ENCODE data around the gene PIP5KL1.

PIP5KL1 gene, protein sequence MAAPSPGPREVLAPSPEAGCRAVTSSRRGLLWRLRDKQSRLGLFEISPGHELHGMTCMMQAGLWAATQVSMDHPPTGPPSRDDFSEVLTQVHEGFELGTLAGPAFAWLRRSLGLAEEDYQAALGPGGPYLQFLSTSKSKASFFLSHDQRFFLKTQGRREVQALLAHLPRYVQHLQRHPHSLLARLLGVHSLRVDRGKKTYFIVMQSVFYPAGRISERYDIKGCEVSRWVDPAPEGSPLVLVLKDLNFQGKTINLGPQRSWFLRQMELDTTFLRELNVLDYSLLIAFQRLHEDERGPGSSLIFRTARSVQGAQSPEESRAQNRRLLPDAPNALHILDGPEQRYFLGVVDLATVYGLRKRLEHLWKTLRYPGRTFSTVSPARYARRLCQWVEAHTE

GRCh38 chr9:127930231-127931091 is at the start of gene PIP5KL1:
PIP5KL1 (minus strand) TSS chr9:127930777; CDS start chr9:127930752, 25 bp downstream.
- peak; percentile 78 for DNase-seq (ENCODE audit: low read depth)

GRCh38 chr9:127980060-127980705 is 49.6 kb upstream of the PIP5KL1 start:
- DNase-seq (ENCODE audit: low read depth) = no peak

DNA sequence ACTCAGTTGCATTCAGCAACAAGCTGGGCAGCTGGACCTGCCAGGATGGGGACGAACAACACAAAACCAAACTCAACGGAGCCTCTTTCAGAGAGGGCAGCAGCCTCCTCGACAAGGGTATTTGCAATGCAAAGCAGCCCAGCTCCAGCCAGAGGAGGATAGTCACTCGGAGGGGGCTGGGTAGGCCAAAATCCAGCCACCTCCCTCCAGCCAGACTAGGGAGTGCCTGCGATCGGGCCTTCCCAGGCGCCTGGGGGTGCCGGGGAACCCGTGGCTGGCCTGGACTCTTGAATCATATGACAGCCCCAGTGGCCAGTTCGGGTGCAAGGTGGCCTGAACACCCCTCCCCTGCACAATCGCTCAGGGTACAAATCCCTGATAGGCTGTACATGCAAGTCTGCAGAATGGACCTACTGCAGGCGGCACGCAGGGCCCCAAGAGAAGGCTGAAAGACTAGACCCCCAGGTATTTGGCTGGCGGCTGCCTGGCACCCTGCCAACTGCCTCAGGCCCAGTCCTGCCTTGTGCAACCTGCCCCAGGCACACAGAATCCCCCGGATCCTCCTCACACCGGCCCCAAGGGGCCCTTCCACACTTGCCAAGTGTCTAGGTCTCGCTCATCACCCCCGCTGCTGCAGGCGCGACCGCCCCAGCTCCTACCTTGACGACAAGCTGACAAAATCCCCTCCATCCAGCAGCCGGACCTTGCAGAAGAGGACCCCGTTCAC is 48.9 kb upstream of the PIP5KL1 start:
- DNase-seq (ENCODE audit: low read depth) = peak; percentile 60

DNA sequence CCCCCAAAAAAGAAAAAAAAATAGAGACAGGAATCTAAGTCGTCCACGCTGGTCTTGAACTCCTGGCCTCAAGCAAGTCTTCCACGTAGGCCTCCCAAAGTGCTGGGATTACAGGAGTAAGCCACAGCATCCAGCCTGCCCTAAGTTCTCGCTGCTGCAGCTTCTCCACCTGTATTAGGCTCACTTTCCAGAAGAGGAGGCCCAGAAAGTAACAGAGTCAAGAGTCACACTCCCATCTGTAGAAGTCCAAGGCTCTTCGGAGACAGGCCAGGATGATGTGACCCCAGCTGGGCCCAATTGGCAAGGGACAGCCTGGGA is 48.4 kb upstream of the PIP5KL1 start:
- no peak for DNase-seq (ENCODE audit: low read depth)

DNA sequence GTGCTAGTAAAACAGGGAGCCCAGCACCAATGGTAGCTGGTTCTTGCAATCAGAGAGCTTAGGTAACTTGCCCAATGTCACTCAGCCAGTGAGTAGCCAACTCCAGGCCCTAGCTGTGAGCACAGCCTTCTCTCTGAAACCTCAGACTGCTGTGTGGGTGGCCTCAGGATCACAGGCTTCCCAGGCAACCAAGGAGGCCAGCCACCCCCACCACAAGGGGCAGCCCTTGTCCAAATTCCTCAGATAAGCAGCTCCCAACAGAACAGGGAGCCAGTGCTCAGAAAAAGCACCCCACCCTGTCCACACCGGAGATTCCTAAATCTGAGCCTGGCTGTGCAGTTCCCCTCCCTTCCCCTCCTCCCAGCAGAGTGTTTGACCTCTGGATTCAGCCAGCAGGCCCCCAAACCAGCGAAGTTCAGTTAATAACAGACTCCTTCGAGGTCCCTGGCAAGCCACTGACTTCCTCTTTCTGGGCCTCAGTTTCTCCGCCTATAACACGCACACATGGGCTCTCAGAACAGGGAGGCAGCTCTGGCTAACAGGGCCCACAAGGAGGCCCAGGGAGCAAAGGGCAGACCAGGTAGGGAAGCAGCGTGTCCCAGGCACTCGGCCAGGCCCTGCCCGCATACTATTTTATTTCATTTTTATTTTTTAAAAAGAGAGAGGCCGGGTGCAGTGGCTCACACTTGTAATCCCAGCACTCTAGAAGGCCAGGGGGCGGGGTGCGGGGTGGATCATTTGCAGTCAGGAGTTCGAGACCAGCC is 47.5 kb upstream of the PIP5KL1 start:
- DNase-seq (ENCODE audit: low read depth) = peak; percentile 73

DNA sequence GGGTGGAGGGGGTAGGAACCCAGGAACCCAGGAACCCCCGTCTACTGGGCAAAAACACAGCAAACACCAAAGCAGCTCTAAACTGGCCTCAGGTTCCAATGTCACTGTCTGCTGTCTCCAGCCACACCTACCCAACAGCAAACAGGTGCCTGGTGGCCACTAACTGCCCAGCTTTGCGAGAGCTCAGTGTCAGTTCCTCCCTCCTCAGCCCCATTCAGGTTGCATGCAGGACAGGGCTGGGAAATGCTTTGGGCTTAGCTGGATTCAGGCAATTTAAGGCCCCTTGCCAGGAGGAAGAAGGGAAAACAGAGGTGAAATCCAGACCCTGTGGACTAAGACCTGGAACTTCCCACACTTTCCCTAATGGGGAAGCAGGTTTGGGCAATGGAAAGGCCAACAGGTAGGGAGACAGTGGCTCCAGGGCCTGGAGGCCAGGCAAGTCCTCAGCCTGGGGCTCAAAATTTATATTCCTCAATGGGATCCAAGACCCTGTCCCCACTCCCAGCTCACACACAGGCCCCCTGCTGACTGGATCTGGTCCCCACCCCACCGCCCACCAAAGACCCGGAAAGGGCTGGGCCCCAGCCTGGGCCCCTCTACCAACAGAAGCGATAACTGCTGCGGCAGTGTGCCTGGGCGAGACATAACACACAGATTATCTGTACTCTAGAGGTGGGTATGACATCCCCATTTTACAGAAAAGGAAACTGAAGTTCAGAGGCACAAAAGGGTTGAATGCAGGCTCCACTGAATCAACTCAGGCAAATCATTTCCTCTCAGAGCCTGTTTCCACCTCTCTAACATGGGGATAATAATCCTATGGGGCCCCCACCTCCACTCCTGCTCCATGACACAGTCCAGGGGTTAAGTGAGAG is 46.7 kb upstream of the PIP5KL1 start:
- no peak for DNase-seq (ENCODE audit: low read depth)

DNA sequence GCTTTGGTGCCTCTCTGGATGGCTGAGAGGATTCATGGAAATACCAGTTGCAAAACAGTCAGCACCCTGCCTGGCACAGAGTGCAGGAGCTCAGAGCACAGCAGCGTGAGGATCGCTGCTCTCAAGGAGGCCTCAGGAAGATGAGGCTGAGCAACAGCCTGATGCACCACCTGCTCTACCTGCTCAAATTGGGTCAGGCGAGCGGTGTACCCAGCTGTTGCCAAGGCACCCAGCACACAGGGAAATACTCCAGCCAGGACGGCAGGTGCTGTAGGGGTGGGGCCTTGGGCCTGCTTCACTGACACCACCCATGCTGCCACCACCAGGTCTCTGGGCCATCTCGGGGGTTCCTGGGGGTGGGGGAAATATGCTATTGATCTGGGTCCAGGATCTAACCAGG is 45.9 kb upstream of the PIP5KL1 start:
- DNase-seq (ENCODE audit: low read depth) = no peak

DNA sequence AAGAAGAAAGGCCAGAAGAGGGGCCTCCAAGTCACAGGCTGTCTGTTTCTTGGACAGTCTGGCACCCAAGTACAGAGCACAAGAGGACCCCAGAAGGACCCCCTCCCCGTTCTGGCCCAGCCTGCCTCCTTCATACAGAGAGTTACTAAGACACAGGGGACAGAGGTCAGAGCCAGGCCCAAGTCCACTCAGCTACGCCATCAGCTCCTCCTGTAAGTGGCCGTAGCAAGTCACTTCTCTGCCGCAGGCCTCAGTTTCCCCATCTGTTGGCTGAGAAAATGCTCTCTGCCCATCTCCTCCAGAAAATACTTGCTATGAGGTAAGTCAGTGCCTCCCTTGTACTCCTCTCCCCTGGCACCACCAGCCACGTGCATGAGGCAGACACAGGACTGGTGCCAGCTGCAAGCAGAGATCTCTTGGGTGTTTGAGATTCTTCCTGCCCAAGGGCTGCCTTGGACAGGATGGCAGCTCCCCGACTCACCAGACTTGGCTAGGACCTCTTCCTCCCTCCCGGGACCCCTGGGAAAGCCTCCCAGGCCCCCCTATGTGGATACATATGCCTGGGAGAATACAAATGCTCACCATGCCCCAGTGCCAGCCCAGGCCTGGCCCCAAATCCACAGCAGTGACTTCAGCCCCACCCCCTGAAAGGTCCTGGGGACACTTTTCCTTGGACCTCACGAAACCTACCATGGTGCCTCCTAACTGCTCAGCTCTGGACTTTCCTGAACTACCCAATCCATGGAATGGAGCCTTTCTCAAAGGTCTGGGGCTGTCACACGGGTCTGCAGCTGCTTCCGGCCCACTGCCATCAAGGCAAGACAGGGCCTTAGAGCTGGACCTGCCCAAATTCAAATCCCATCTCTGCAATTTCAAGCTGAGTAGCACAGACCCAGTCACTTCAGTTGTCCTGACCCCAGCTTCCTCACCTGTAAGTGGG is 45.1 kb upstream of the PIP5KL1 start:
- DNase-seq (ENCODE audit: low read depth) = peak; percentile 60

GRCh38 chr9:127974769-127975261 is 44.2 kb upstream of the PIP5KL1 start:
- DNase-seq (ENCODE audit: low read depth) = peak; percentile 63

DNA sequence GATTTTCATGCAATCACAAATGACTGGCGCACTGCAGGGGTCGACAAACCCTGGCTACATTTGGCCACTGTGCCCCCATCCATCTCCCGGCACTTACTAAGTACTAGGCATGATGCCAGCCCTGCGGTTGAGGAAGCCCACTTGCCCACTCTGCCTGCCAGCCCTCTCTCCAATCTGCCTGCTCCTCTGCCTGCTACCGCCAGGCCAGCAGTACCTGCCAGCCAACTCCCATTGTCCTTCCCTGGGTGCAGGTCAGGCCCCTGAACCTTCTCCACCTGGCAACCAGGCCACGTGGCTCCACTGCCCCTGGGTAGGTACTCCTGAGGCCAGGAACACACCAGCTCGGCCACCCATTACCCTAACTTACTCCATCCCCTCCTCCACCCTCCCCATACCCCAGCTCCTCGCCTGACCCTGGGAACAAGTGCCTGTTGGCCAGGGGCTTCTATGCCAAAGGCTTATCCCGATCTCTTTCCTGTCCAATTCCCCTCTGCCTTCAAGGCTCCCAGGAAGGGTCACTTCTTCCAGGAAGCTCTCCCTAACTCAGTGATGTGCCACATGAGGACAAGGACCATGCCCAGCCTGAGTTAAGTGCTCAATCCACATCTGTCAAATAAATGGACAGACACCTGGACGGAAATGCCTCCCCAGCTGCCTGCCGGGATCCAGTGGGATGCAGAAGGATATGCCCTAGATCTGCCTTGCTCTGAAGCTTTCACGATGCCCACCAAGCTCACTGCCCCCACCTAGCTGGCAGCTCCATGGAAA is 43.6 kb upstream of the PIP5KL1 start:
- DNase-seq (ENCODE audit: low read depth) = no peak

GRCh38 chr9:127973169-127974000 is 42.8 kb upstream of the PIP5KL1 start:
- no peak for DNase-seq (ENCODE audit: low read depth)

DNA sequence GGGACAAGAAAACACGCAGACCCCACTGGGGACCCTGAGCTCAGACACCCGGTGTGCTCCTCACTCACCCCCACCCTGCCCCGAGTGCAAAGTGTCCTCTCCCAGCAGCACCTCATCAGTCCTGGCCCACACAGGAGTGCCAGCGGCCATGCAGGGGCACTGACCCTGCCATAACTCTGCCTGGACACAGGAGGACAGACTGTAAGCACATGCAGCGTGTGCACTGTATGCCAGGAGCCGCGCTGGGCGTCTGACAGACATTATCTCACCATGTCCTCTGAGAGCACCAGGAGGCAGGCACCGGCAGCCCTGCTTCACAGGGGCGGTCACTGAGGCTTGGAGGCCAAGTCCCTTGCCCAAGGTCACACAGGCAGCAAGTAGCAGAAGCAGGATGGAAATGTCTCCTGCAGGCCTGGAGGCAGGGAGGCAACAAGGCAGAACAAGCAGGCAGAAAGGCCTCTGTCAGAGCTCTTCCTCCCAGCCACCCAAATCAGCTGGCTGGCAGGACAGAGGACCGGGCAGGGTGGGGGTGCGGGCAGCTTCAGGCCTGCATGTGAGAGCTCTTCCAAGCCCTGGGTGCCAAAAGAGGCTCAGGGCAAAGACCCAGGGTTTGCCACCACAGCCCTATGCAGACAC is 41.8 kb upstream of the PIP5KL1 start:
- no peak for DNase-seq (ENCODE audit: low read depth)

DNA sequence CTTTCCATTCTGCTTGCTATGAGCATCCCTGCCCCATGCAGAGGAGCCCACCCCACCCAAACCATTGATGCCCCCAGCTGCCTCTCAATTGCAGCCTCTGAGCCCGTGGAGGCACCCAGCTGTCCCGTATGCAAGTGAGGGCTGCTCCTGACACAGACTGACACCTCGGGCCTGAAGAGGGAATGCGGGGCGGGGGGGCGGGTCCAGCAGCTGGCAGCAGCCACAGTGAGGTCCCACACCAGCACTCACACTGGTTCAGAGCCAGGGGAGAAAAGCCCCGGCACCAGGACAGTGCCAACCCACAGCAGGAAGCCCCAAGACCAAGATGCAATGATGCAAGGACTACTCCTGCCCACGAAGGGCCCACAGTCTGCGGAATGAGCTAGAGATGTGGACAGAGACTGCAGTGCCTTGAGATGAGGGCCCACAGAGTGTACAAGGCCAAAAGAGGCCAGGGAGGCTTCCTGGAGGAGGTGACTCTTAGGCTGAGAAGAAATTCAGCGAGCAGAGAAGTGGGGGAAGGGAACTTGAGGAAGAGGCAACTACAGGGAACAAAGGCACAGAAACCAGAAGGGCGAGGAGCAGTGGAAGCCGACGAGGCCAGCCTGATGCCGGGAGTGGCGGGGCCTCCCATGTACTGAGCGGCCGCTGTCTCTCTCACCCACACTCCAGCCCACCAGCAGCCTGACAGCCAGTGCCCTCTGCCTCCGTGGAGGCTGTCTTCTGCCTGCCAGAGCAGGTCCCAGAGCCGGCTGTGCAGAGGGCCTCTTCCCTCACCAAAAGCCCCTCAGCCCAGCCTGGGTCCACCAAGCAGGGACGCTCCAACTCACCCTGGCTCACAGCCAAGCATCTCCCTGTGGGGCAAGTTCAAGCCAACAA is 41.0 kb upstream of the PIP5KL1 start:
- peak; percentile 17 for DNase-seq (ENCODE audit: low read depth)

DNA sequence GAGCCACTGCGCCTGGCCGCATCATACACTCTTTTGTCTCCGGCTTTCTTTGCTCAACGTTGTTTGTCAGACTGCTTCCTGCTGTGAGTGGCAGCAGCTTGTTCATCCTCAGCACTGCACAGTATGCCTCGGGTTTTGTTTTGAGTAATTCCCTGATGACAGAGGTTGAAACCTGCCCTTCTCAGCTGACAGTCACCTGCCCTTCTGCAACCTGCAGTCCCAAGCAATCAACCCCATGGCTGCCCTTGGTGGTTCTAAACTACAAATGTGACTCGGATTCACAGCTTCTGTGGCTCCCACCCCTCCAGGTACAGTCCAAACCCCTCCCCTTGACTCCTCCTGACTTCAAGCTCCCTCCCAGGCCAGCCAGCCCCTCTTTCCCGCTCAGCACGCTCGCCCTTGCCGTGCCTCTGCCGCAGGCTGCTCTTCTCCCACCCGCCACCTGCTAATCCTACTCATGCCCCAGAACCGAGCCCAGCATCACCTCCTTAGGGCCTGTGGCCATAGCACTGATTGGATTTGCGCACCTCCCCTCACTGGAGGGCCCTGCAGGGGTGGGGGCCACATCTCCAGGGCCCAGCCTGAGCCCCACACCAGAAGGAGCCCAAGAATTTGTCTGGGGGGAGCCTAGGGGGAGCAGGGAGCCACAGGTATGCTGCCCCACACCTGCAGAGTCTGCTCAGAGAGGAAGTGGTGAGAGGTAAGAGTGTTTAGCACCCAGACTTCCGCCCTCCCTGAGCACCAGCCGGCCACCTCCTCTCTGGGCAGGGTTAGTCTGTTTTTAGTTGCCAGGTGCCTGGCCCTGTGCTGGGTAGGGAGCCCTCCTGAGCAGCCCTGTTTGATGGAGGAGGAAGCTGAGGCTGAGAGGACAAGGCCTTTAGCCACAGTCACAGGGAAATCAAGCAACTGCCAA is 40.1 kb upstream of the PIP5KL1 start:
- DNase-seq (ENCODE audit: low read depth) = no peak
